ENCODE results near the gene MKS1.

The MKS1 gene

GRCh38 chr17:58219007-58219788 is at the start of gene MKS1:
TSS of gene MKS1 (minus strand) at chr17:58219255. CDS start at chr17:58219230, 25 bp downstream.
- Histone ChIP-seq H4K20me1 (no peaks in the 10 kb centered on the region), H3K27me3 (no peaks in the 10 kb centered on the region), H3K4me1 (peaks cover 19% of the 10 kb centered on the region), H3K27ac (peak within 1 kb of the TSS; percentile 60), H3K9me3 (no peaks in the 10 kb centered on the region), H3K9ac (peak within 1 kb of the TSS; percentile 68), H3K4me3 (peak within 1 kb of the TSS; percentile 69), H3K36me3 (no peaks in the 10 kb centered on the region; the same call in 1 of the 2 replicates), H3K4me2 (peak within 1 kb of the TSS; percentile 70)
- TF ChIP-seq Cebpa-rat (IDR thresholded peaks at IDR 0.05) = no peak

DNA sequence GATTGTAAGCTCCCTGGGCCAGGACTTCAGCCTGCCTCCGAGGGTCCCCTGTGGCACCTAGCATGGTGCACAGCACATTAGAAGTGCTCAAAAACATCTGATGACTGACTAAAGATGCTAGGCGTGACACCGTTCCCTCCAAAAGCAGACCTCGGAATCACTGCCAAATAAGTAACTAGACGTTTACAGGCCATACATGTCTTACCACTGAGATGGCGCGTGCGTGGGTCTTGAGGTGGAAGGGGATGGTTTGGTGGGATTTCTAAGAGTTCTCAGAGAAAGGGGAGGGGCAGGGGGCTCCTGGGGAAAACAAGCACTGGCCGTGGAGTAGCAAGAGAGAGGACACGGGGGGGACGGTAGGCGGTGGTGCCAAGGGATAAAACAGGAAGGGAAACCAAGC is 49.3 kb upstream of the MKS1 start:
- Histone ChIP-seq H3K4me3 (no peak overlapping the region), H3K27ac (no peak overlapping the region), H3K9me3 (no peaks in the 10 kb centered on the region), H3K4me2 (no peak overlapping the region), H3K36me3 (no peaks in the 10 kb centered on the region), H3K9ac (no peak overlapping the region), H4K20me1 (no peaks in the 10 kb centered on the region), H3K4me1 (no peaks in the 10 kb centered on the region), H3K27me3 (no peaks in the 10 kb centered on the region)
- TF ChIP-seq Cebpa-rat (IDR thresholded peaks at IDR 0.05) = no peak

DNA sequence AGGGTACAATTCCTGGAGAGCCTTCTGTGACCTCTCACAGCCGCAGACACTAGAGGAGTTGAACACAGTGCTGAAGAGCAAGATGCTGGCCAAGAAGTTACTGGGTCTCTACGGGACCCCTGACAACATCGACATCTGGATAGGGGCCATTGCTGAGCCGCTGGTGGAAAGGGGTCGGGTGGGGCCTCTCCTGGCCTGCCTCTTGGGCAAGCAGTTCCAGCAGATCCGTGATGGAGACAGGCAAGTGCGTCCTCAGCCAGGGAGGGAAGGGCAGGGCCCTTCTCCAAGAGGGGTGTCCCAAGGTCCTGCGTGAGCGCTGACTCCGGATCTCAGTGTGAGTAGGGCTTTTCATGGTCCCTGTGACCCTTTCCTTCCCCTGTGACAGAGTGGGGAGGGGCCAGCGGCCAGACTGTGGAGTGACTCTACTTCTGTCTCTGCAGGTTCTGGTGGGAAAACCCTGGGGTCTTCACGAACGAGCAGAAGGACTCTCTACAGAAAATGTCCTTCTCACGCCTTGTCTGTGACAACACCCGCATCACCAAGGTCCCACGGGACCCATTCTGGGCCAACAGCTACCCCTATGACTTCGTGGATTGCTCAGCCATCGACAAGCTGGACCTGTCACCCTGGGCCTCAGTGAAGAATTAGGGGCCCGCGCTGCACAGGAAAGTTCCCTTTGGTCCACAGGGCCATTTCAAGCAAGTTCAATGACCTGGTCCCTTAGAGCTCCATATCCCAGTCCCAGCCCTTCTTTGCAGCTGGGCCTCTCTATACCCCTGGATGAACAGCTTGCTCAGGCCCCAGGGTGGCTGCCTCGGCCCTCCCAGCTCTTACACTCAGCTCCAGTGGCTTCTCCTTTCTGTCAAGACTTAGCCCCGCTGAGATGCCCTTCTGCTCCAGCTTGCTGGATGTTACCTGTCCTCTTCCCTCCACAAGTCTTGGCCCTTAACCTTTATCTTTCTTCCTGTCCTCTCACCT is 48.6 kb upstream of the MKS1 start:
- H3K36me3 ChIP-seq = no peaks in the 10 kb centered on the region
- no peaks in the 10 kb centered on the region for H3K27me3 ChIP-seq
- no peak for TF ChIP-seq Cebpa-rat (IDR thresholded peaks at IDR 0.05)
- no peaks in the 10 kb centered on the region for H4K20me1 ChIP-seq
- no peaks in the 10 kb centered on the region for H3K9me3 ChIP-seq
- H3K9ac ChIP-seq = no peak overlapping the region
- no peaks in the 10 kb centered on the region for H3K4me1 ChIP-seq
- no peak overlapping the region for H3K4me2 ChIP-seq
- H3K27ac ChIP-seq = no peak overlapping the region
- no peak overlapping the region for H3K4me3 ChIP-seq

DNA sequence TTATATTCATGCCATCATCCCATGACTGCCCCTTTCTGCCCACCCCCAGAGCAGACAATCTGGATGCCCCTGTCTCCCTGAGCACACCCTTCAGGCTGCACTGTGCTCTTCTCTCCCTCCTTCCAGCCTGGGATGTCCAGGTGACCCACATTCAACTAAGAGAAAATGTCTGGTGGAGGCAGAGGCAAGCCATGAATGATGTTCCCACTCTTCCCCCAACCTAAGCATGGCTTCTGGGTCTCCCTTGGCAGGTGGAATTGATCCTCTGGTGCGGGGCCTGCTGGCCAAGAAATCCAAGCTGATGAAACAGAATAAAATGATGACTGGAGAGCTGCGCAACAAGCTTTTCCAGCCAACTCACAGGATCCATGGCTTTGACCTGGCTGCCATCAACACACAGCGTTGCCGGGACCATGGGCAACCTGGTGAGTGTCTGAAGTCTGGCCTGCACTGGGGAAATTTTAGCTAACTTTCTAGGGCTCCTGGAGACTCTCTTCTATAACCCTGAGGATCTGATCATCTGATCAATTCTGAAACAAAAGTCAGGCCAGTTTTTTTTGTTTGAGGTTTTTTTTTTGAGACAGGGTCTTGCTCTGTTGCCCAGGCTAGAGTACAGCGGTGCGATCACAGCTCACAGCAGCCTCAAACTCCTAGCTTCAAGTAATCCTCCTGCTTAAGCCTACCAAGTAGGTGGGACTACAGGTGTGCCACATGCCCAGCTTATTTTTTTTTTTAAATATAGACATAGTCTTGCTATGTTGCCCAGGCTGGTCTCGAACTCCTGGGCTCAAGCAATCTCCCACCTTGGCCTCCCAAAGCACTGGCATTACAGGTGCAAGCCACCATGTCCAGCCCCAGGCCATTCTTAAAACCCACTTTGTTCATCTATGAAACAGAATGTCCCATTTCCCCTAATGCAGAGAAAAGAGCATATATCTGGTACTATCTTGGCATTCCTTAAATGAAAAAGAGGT is 47.1 kb upstream of the MKS1 start:
- Histone ChIP-seq H3K27ac (no peak overlapping the region), H4K20me1 (no peaks in the 10 kb centered on the region), H3K4me3 (no peak overlapping the region), H3K36me3 (no peaks in the 10 kb centered on the region), H3K27me3 (no peaks in the 10 kb centered on the region), H3K9me3 (no peaks in the 10 kb centered on the region), H3K4me1 (no peaks in the 10 kb centered on the region), H3K9ac (no peak overlapping the region), H3K4me2 (no peak overlapping the region)
- no peak for TF ChIP-seq Cebpa-rat (IDR thresholded peaks at IDR 0.05)

DNA sequence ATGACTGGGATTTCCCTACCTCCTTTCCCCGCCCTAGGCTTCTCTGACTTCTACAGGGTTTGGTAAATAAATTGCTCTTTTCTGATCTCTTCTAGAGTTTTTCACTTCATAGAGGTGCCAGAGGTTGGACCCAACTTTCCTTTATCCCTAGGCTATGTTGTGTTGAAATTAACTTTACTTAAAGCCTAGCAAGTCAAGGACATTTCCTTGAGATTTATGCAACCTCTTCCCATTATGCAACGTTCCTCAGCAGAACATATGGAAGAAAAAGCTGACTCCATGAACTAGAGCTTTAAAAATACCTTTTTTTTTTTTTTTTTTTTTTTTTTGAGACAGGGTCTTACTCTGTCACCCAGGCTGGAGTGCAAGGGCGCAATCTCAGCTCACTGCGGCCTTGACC is 46.2 kb upstream of the MKS1 start:
- no peak overlapping the region for H3K4me2 ChIP-seq
- H3K27ac ChIP-seq = no peak overlapping the region
- no peak for TF ChIP-seq Cebpa-rat (IDR thresholded peaks at IDR 0.05)
- H3K4me1 ChIP-seq = no peaks in the 10 kb centered on the region
- H3K36me3 ChIP-seq = no peaks in the 10 kb centered on the region
- H3K9me3 ChIP-seq = no peaks in the 10 kb centered on the region
- H3K4me3 ChIP-seq = no peak overlapping the region
- no peaks in the 10 kb centered on the region for H4K20me1 ChIP-seq
- H3K27me3 ChIP-seq = no peaks in the 10 kb centered on the region
- no peak overlapping the region for H3K9ac ChIP-seq

- no peak overlapping the region for H3K27ac ChIP-seq
- no peaks in the 10 kb centered on the region for H3K4me1 ChIP-seq
- no peak for TF ChIP-seq Cebpa-rat (IDR thresholded peaks at IDR 0.05)
- H3K36me3 ChIP-seq = no peaks in the 10 kb centered on the region
- H3K4me2 ChIP-seq = no peak overlapping the region
- H3K9ac ChIP-seq = no peak overlapping the region
- H3K9me3 ChIP-seq = no peaks in the 10 kb centered on the region
- H4K20me1 ChIP-seq = no peaks in the 10 kb centered on the region
- H3K4me3 ChIP-seq = no peak overlapping the region
- H3K27me3 ChIP-seq = no peaks in the 10 kb centered on the region
Observed at GRCh38 chr17:58264407-58265103, 45.5 kb upstream of the MKS1 start.

- no peaks in the 10 kb centered on the region for H4K20me1 ChIP-seq
- H3K9ac ChIP-seq = no peak overlapping the region
- no peak overlapping the region for H3K27ac ChIP-seq
- no peaks in the 10 kb centered on the region for H3K27me3 ChIP-seq
- no peaks in the 10 kb centered on the region for H3K4me1 ChIP-seq
- H3K4me3 ChIP-seq = no peak overlapping the region
- no peak for TF ChIP-seq Cebpa-rat (IDR thresholded peaks at IDR 0.05)
- no peaks in the 10 kb centered on the region for H3K9me3 ChIP-seq
- H3K36me3 ChIP-seq = no peaks in the 10 kb centered on the region
- H3K4me2 ChIP-seq = no peak overlapping the region
Observed at GRCh38 chr17:58263773-58264172, 44.7 kb upstream of the MKS1 start.

DNA sequence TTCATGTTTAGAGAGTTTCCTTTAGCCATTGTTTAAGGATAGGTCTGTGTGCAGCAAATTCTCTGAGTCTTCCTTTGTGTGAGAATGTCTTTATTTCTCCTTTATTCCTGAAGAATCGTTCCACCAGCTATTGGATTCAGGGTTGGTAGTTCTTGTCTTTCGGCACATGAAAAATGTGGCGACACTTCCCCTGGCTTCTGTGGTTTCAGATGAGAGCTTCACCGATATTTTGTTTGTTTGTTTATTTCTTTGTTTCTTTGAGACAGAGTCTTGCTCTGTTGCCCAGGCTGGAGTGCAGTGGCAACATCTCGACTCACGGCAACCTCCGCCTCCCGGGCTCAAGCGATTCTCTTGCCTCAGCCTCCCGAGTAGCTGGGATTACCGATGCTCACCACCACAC is 43.1 kb upstream of the MKS1 start:
- H3K4me3 ChIP-seq = no peak overlapping the region
- H3K4me2 ChIP-seq = no peak overlapping the region
- no peaks in the 10 kb centered on the region for H3K9me3 ChIP-seq
- H3K27ac ChIP-seq = no peak overlapping the region
- H3K4me1 ChIP-seq = no peaks in the 10 kb centered on the region
- no peak overlapping the region for H3K9ac ChIP-seq
- no peaks in the 10 kb centered on the region for H3K36me3 ChIP-seq
- no peaks in the 10 kb centered on the region for H4K20me1 ChIP-seq
- TF ChIP-seq Cebpa-rat (IDR thresholded peaks at IDR 0.05) = no peak
- H3K27me3 ChIP-seq = no peaks in the 10 kb centered on the region

- Histone ChIP-seq H3K9ac (no peak overlapping the region), H4K20me1 (no peaks in the 10 kb centered on the region), H3K36me3 (no peaks in the 10 kb centered on the region), H3K4me2 (no peak overlapping the region), H3K27ac (no peak overlapping the region), H3K4me1 (no peaks in the 10 kb centered on the region), H3K27me3 (no peaks in the 10 kb centered on the region), H3K9me3 (no peaks in the 10 kb centered on the region), H3K4me3 (no peak overlapping the region)
- no peak for TF ChIP-seq Cebpa-rat (IDR thresholded peaks at IDR 0.05)
Observed at GRCh38 chr17:58254803-58255202, 35.7 kb upstream of the MKS1 start.

All from BLaER1 (cell line).